ENCODE results near the gene CRABP1. TPM values are rescaled to one million over a fixed set of nuclear protein-coding genes. Genes with fewer than 3 reads are reported as not detected.

Gene CRABP1
- total RNA-seq, 2 donors from 2014 or later = 103 TPM

- TF ChIP-seq CTCF (conservative IDR thresholded peaks at IDR 0.05) = no peak
- H3K27ac ChIP-seq (ENCODE audit: low read depth, low read length) = no peak overlapping the region
- Mint-ChIP-seq H3K27ac (no peak overlapping the region), H3K36me3 (ENCODE audit: low read depth) (no peaks in the 10 kb centered on the region), H3K4me1 (peaks cover 10% of the 10 kb centered on the region), H3K27me3 (ENCODE audit: insufficient read depth) (peaks cover 6% of the 10 kb centered on the region), H3K4me3 (no peak overlapping the region), H3K9me3 (peaks cover 3% of the 10 kb centered on the region)
- no peaks in the 10 kb centered on the region for H3K27me3 ChIP-seq (ENCODE audit: control insufficient read depth, insufficient read depth, low read length, poor library complexity, severe bottlenecking)
- DNase-seq = no peak
- no peaks in the 10 kb centered on the region for H3K36me3 ChIP-seq (ENCODE audit: control insufficient read depth, insufficient read depth, low read length)
- peaks cover 9% of the 10 kb centered on the region for H3K9me3 ChIP-seq (ENCODE audit: control insufficient read depth, low read length)
- H3K9ac ChIP-seq (ENCODE audit: extremely low read depth, low read length, poor library complexity, severe bottlenecking) = no peak overlapping the region
- H3K4me1 ChIP-seq (ENCODE audit: control insufficient read depth, insufficient read depth, low read length) = peaks cover under 1% of the 10 kb centered on the region
- H3K4me3 ChIP-seq (ENCODE audit: low read length) = no peak overlapping the region
- WGBS, 2 experiments (ENCODE audit: insufficient coverage in 1 of 2, insufficient read length in 1 of 2) = 93% methylated on average over 3 of the region's 4 CpGs; no CpG with 5 or more reads in 1 of the 2 experiments
Observed at GRCh38 chr15:78353093-78353492, 12.9 kb downstream of the CRABP1 start.

GRCh38 chr15:78355177-78355576 is 15.0 kb downstream of the CRABP1 start:
- Mint-ChIP-seq H3K27ac (no peak overlapping the region), H3K4me3 (no peak overlapping the region), H3K27me3 (ENCODE audit: insufficient read depth) (peaks cover 1% of the 10 kb centered on the region), H3K36me3 (ENCODE audit: low read depth) (no peaks in the 10 kb centered on the region), H3K9me3 (no peaks in the 10 kb centered on the region), H3K4me1 (peaks cover 5% of the 10 kb centered on the region)
- Histone ChIP-seq H3K4me1 (ENCODE audit: control insufficient read depth, insufficient read depth, low read length) (no peaks in the 10 kb centered on the region), H3K9me3 (ENCODE audit: control insufficient read depth, low read length) (no peaks in the 10 kb centered on the region), H3K9ac (ENCODE audit: extremely low read depth, low read length, poor library complexity, severe bottlenecking) (no peak overlapping the region), H3K27ac (ENCODE audit: low read depth, low read length) (no peak overlapping the region), H3K36me3 (ENCODE audit: control insufficient read depth, insufficient read depth, low read length) (no peaks in the 10 kb centered on the region), H3K4me3 (ENCODE audit: low read length) (no peak overlapping the region), H3K27me3 (ENCODE audit: control insufficient read depth, insufficient read depth, low read length, poor library complexity, severe bottlenecking) (no peaks in the 10 kb centered on the region)
- TF ChIP-seq CTCF (conservative IDR thresholded peaks at IDR 0.05) = no peak
- WGBS, 2 experiments (ENCODE audit: insufficient coverage in 1 of 2, insufficient read length in 1 of 2) = 93 to 94% methylated on average over 5 to 7 of the region's 8 CpGs
- no peak for DNase-seq

GRCh38 chr15:78358102-78358870 is 18.1 kb downstream of the CRABP1 start:
- DNase-seq = peak; percentile 88
- Mint-ChIP-seq H3K4me3 (no peak overlapping the region), H3K36me3 (ENCODE audit: low read depth) (no peaks in the 10 kb centered on the region), H3K4me1 (peaks cover 5% of the 10 kb centered on the region), H3K27ac (peak overlapping the region; percentile 82), H3K9me3 (no peaks in the 10 kb centered on the region), H3K27me3 (ENCODE audit: insufficient read depth) (peaks cover 4% of the 10 kb centered on the region)
- Histone ChIP-seq H3K9me3 (ENCODE audit: control insufficient read depth, low read length) (no peaks in the 10 kb centered on the region), H3K27me3 (ENCODE audit: control insufficient read depth, insufficient read depth, low read length, poor library complexity, severe bottlenecking) (no peaks in the 10 kb centered on the region), H3K4me1 (ENCODE audit: control insufficient read depth, insufficient read depth, low read length) (no peaks in the 10 kb centered on the region), H3K9ac (ENCODE audit: extremely low read depth, low read length, poor library complexity, severe bottlenecking) (no peak overlapping the region), H3K27ac (ENCODE audit: low read depth, low read length) (no peak overlapping the region), H3K4me3 (ENCODE audit: low read length) (no peak overlapping the region), H3K36me3 (ENCODE audit: control insufficient read depth, insufficient read depth, low read length) (no peaks in the 10 kb centered on the region)
- WGBS, 2 experiments (ENCODE audit: insufficient coverage in 1 of 2, insufficient read length in 1 of 2) = 57 to 89% methylated on average over 3 to 4 of the region's 6 CpGs
- TF ChIP-seq CTCF (conservative IDR thresholded peaks at IDR 0.05) = no peak
